SIG-M5 treated with dmso at 0.1 percent for 504 hours (cell line): ENCODE data around the gene TXNDC17.
"Not testable (repeated sequence)": the region's sequence is repeated elsewhere in the genome, so short reads cannot be mapped to it uniquely, and the experiment has no call there.

Experiments used
- DNase-seq: peaks from one replicate; lab custom pipeline; 2025; ENCODE audit not compliant: unreplicated experiment; lab: John Stamatoyannopoulos, UW

Gene TXNDC17

GRCh38 chr17:6636616-6637457 is 4.0 kb upstream of the TXNDC17 start:
- no peak for DNase-seq

DNA sequence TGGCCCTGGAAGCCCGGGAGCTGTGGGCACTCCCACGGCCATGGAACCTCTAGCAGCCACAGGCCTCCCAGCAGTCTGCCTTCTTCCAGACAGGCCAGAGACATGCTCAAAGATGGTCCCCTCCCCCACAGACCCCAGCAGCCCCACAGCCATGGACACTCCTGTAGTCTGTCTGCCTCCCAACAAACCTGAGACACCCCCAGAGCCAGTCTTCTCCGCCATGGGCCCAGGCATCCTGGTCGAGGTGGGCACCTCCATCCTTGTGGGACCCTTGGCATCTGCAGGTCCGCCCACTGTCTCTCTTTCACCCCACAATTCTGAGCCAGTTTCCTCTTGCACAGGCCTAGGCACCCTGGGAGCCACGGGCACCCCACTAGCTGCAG is 3.4 kb upstream of the TXNDC17 start:
- DNase-seq, result no peak

- no peak for DNase-seq
Measured at GRCh38 chr17:6638046-6638908, 2.6 kb upstream of the TXNDC17 start.

GRCh38 chr17:6639014-6639585 is 1.8 kb upstream of the TXNDC17 start:
- DNase-seq, result no peak

DNA sequence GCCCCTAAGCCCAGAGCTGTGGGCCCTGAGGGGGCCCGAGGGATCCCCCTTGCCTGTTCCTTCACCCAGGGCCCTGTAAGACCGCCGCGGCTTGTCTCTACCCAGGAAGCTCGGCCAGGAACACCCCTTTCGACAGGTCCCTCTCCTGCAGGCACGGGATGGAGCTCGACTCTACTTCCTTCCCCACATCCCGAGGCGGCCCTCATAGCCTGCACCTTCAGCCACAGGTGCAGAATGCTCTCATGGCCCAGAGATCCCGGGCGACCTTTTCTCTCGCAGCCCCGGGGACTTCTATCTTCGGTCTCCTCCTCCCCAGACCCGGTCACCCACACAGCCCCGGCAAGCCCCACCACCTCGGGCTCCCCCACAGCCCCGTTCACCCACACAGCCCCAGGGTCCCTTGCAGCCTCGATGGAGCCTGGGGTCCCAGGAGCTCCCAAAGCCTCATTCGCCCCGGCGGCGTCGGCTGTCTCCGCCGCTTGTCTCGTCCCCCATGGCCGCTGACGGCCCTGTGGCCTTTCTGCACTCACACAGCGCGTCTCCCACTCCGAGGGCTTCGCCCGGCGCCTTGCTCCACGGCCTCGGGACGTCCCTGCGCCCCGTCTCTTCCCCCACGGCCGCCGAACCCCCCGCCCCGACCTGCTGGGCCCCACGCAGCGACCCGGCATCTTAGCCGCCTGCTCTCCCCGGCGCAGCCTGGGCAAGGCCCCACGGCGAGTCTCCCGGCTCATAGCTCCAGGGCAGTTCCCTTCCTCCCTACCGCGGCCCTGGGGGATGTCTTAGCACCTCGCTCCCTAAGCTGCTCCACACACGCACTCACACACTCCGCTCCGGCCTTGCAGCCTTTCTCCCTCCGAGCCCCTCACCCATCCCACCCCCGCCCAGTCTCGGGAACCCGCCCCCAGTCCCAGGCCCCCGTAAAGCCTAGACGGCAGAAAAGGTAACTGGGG is 999 bp upstream of the TXNDC17 start:
- peak; percentile 53 for DNase-seq

DNA sequence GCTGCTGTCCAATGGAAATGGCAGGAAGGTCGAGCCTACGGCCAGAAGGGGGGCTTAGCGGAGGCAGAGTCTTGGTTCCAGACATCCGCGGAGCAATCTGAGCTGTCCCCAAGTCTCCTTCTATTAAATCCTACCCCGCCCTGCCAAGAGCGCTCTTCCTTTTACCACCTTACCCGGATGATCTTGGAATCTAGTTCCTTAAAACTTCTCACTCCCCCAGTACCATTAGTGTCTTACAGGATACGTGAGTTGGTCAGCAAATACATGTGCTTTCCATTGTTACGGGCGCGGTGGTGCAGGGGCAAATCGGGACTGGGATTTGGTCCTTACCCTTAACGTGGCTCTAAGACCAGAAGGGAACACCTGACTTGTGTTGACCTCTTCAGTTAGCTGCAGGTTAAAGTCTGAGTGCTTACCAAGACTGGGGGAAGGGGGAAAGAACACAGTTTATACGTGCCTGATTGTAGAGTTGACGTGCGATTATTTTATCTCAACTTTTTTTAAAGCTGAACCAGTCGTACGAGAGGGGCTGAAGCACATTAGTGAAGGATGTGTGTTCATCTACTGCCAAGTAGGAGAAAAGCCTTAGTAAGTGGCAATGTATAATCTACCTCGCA is 495 bp downstream of the TXNDC17 start:
- peak; percentile 23 for DNase-seq

- DNase-seq, result no peak
Measured at GRCh38 chr17:6642592-6642991, 1.7 kb downstream of the TXNDC17 start.

DNA sequence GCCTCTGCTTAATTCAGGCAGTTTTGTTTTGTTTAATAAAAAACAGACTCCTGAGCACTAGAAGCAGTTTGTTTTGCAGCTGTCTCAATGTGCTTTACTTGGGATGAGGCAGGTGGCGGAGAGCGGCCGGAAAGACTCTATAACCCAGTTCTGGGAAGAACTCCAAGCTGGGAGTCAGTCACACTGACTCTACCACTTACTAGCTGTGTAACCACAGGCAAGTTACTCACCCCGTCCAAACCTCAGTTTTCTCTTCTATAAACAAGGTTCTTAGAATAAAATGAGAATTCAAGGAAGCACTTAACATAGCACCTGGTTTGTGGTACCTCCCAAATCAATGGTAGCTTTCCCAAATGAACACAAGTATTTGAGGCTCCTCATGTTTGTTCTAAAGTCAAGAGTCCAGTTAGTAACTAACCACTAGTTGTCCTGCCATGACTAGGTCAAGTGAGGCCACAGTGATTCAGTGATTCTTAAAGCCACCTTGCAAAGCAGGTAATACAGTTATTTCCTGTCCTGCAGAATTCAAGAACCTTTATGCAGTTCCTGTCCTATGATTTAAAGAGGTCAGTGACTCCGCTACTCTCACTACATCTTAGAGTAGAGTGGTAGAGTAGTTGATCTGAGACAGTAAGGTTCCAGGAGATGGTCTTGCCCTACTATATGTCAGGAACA is 2.7 kb downstream of the TXNDC17 start:
- DNase-seq, result no peak

DNA sequence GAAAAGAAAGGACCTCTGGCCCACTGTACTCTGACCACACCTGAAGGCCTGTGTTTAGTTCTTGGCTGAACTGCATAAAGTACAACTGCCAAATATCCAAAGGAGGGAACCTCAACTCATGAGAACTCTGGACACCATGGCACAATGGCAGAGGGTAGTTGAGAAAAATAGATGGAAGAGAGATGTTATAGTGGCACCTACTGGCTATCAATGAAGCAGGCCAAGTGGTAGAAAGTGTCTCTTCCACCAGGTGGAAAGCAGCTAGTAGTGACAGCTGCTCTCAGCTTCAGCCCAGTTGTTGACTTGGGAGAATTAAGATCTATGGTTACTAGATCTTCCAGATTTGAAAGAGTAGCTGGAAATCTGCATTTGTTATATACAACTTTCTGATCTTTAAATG is 7.3 kb downstream of the TXNDC17 start:
- DNase-seq, result no peak

- DNase-seq, result peak; percentile 95
Measured at GRCh38 chr17:6651354-6651918, 10.6 kb downstream of the TXNDC17 start, which contains the start of the genes C17orf100 and MED31. C17orf100 (plus strand) TSS chr17:6651762; CDS start chr17:6651914, 152 bp downstream. MED31 (minus strand) TSS chr17:6651605; CDS start chr17:6651528, 77 bp downstream.

GRCh38 chr17:6651919-6652452 is 11.1 kb downstream of the TXNDC17 start:
- no peak for DNase-seq

- DNase-seq, result no peak
Measured at GRCh38 chr17:6654841-6655731, 14.2 kb downstream of the TXNDC17 start.

- not testable (repeated sequence) for DNase-seq
Measured at GRCh38 chr17:6655732-6656361, 15.0 kb downstream of the TXNDC17 start.

- DNase-seq, result not testable (repeated sequence)
Measured at GRCh38 chr17:6656797-6657632, 16.2 kb downstream of the TXNDC17 start.

- no peak for DNase-seq
Measured at GRCh38 chr17:6657633-6658287, 16.9 kb downstream of the TXNDC17 start.

DNA sequence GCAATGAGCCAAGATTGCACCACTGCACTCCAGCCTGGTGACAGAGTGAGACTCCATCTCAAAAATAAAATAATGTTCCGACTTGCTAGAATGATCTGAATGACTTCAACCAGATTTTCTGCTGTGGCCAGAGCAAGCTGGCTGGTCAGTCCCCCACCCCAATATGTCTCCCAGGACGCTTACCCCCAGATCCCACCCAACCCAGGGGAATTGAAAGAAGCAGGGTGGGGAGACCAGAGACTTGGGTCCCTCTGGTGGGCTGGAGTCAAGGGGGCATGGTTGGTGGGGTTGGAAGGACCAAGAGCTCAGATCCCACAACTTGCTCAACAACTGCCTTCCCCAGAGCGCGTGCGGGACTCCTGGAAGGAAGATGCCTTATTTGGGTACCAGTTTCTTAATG is 17.6 kb downstream of the TXNDC17 start:
- not testable (repeated sequence) for DNase-seq
